Measurements from ENCODE around the gene DNAJB8. TPM values are rescaled to one million over a fixed set of nuclear protein-coding genes. Genes with fewer than 3 reads are reported as not detected.

DNAJB8 gene
- total RNA-seq, 1 donor from 2014 or later = not detected

DNA sequence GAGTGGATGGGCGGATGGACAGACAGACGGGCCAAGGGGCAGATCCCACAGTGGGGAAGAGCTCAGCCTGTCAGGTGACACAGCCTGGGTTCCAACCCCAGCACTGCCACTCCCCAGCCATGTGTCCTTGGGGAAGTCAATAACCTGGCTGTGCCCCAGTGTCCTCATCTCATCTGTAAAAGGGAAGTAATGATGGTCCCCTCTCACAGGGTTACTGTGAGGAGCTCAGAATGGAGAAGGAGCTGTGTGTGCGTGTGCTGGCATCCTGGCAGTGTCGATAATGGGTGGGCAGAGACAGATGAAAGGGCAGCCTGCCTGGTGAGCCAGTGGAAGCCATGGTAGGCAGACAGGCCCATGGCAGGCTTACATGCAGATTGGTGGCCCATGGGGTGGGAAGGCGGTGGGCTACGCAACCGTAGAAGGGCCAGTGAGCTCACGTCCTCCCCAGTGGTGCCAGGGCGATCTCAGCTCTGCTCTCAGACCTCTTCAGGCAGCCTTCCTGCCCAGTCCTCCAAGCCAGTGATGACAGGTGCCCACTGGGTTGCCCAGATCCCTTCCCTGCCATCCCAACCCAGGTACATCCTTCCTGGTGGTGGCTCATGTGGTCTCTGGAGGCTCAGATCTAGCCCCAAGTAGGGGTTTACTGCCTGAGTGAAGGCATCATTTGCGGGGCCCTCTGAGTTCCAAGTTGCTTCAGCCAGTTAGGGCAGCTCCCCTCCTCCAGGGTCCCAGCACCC, 2.3 kb upstream of the DNAJB8 start:
- no peaks in the 10 kb centered on the region for H3K36me3 ChIP-seq
- H3K4me1 ChIP-seq = no peaks in the 10 kb centered on the region
- H3K4me3 ChIP-seq = no peak overlapping the region
- ATAC-seq (no peak), DNase-seq (no peak)
- no peak overlapping the region for H3K27ac ChIP-seq
- intact Hi-C loops (cut with DNase I) = no loop called here
- peaks cover 4% of the 10 kb centered on the region for H3K27me3 ChIP-seq (ENCODE audit: low read depth)
- TF ChIP-seq, protein P1, sequence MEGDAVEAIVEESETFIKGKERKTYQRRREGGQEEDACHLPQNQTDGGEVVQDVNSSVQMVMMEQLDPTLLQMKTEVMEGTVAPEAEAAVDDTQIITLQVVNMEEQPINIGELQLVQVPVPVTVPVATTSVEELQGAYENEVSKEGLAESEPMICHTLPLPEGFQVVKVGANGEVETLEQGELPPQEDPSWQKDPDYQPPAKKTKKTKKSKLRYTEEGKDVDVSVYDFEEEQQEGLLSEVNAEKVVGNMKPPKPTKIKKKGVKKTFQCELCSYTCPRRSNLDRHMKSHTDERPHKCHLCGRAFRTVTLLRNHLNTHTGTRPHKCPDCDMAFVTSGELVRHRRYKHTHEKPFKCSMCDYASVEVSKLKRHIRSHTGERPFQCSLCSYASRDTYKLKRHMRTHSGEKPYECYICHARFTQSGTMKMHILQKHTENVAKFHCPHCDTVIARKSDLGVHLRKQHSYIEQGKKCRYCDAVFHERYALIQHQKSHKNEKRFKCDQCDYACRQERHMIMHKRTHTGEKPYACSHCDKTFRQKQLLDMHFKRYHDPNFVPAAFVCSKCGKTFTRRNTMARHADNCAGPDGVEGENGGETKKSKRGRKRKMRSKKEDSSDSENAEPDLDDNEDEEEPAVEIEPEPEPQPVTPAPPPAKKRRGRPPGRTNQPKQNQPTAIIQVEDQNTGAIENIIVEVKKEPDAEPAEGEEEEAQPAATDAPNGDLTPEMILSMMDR (IDR thresholded peaks at IDR 0.05) = no peak
- H3K9me3 ChIP-seq = no peaks in the 10 kb centered on the region

DNA sequence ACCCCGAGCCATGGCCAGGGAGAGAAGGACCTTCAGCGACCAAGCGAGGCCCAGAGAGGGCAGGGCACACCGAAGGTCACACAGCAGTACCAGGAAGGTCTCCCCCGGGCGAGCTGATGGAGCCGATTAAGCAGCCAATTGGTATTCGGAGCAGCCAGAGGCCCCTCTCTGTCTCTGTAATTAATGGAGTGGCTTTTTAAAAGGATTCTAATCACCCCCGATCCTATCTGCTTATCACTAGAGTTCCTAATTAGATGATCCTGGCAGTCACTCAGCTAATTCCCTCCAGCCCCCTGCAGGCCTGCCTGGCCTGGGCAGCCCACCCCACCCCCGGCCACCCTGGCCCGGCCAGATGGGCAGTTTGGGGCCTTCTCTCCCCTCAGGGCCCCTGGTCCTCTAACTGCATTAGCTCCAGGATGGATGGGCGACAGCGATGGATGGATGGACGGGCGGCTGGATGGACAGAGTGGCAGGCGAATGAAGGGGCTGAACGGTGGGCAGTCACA, 1.6 kb upstream of the DNAJB8 start:
- intact Hi-C loops (cut with DNase I) = no loop called here
- DNase-seq = no peak
- peaks cover 4% of the 10 kb centered on the region for H3K27me3 ChIP-seq (ENCODE audit: low read depth)
- no peak overlapping the region for H3K4me3 ChIP-seq
- H3K27ac ChIP-seq = no peak overlapping the region
- TF ChIP-seq, protein P1 (IDR thresholded peaks at IDR 0.05) = no peak
- H3K36me3 ChIP-seq = no peaks in the 10 kb centered on the region
- H3K9me3 ChIP-seq = no peaks in the 10 kb centered on the region
- H3K4me1 ChIP-seq = no peaks in the 10 kb centered on the region
- no peak for ATAC-seq

DNA sequence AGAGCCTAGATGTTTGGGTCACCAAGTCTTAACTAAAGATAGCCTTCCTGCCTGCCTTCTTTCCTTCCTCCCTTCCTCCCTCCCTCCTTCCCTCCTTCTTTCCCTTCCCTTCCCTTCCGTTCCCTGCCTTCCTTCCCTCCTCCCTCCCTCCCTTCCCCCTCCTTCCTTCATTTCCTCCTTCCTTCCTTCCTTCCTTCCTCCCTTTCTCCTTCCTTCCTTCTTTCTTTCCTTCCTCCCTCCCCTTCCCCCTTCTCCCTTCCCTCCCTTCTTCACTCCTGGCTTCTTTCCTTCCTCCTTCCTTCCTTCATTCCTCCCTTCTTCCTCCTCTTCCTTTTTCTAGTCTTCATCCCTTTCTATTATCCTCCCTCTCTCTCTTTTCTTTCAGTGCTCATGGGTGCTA, 2.0 kb downstream of the DNAJB8 start:
- H3K9me3 ChIP-seq = no peaks in the 10 kb centered on the region
- no peaks in the 10 kb centered on the region for H3K4me1 ChIP-seq
- no peak overlapping the region for H3K4me3 ChIP-seq
- TF ChIP-seq, protein P1 (IDR thresholded peaks at IDR 0.05) = no peak
- no peaks in the 10 kb centered on the region for H3K36me3 ChIP-seq
- H3K27ac ChIP-seq = no peak overlapping the region
- intact Hi-C loops (cut with DNase I) = no loop called here
- peaks cover 4% of the 10 kb centered on the region for H3K27me3 ChIP-seq (ENCODE audit: low read depth)
- ATAC-seq = no peak
- DNase-seq = no peak

DNA sequence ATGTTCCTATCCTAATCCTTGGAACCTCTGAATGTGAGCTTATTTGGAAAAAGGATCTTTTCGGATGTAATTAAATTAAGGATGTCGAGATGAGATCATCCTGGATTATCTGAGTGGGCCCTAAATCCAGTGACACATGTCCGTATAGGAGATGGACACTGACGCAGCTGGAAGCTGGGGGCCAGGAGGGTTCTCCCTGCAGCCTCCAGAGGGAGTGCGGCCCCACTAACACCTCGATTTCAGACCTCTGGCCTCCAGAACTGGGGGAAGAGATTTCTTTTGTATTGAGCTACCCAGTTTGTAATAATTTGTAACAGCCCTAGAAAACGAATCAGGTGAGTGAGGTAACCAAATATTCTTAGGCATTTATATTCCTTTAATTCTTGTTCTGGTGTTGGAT, 2.5 kb downstream of the DNAJB8 start:
- no peak for DNase-seq
- TF ChIP-seq, protein P1 (IDR thresholded peaks at IDR 0.05) = peak; percentile 38
- peaks cover 4% of the 10 kb centered on the region for H3K27me3 ChIP-seq (ENCODE audit: low read depth)
- no peak for ATAC-seq
- no peak overlapping the region for H3K27ac ChIP-seq
- no peaks in the 10 kb centered on the region for H3K36me3 ChIP-seq
- H3K4me3 ChIP-seq = no peak overlapping the region
- intact Hi-C loops (cut with DNase I) = no loop called here
- H3K9me3 ChIP-seq = no peaks in the 10 kb centered on the region
- H3K4me1 ChIP-seq = no peaks in the 10 kb centered on the region

DNA sequence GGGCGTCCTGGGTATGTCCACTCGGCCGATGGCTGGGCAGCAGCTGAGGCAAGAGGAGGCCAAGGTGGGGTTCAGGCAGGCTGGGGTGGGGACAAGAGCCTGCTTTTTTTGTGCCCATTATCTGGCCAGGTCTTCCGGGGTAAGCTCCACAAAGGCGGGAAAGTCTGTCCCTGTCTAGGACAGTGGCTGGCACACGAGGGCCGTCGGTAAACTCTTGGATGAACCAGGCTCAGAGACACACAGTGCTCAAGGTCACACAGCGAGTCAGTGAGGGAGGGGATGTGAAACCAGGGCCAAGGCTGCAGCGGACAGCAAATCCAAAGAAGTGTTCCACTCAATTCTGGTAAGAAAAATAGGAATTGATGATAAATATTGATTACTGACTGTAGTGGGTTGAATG, 2.9 kb downstream of the DNAJB8 start:
- Histone ChIP-seq H3K27ac (no peak overlapping the region), H3K27me3 (ENCODE audit: low read depth) (peaks cover 4% of the 10 kb centered on the region), H3K36me3 (no peaks in the 10 kb centered on the region), H3K4me3 (no peak overlapping the region), H3K9me3 (no peaks in the 10 kb centered on the region), H3K4me1 (no peaks in the 10 kb centered on the region)
- ATAC-seq = no peak
- TF ChIP-seq, protein P1 (IDR thresholded peaks at IDR 0.05) = no peak
- DNase-seq = no peak
- intact Hi-C loops (cut with DNase I) = no loop called here
